Neuronal stem cell (in vitro differentiated cells): Measurements from ENCODE around the gene RNLS.

Source experiments
- DNase-seq: peaks from one replicate; pipeline ENCODE4 v3.0.0-alpha.2; 2013; ENCODE audit warnings: low spot score
- H2AFZ ChIP-seq: one replicate; pipeline ENCODE4 v1.6.1; 2013; ENCODE audit warnings: mild to moderate bottlenecking, low read length, inconsistent platforms
- H2AK5ac ChIP-seq: 2 replicates; pipeline ENCODE4 v1.6.1; 2013; ENCODE audit warnings: low read depth, mild to moderate bottlenecking, inconsistent platforms, low read length, moderate library complexity, mixed read lengths
- H2BK120ac ChIP-seq: 2 replicates; pipeline ENCODE4 v1.6.1; 2013; ENCODE audit warnings: low read depth, mild to moderate bottlenecking, inconsistent platforms, low read length, moderate library complexity, mixed read lengths
- H2BK12ac ChIP-seq: one replicate; pipeline ENCODE4 v1.6.1; 2013; ENCODE audit warnings: low read length, inconsistent platforms
- H2BK15ac ChIP-seq: 2 replicates; pipeline ENCODE4 v1.6.1; 2013; ENCODE audit warnings: mild to moderate bottlenecking, low read length, inconsistent platforms, mixed read lengths
- H2BK5ac ChIP-seq: one replicate; pipeline ENCODE4 v1.6.1; 2013; ENCODE audit warnings: inconsistent platforms, mild to moderate bottlenecking, low read length, moderate library complexity
- H3K14ac ChIP-seq: one replicate; pipeline ENCODE4 v1.6.1; 2013; ENCODE audit warnings: low read length, inconsistent platforms
- H3K18ac ChIP-seq: 2 replicates; pipeline ENCODE4 v1.6.1; 2013; ENCODE audit warnings: low read length, inconsistent platforms
- H3K23ac ChIP-seq: 2 replicates; pipeline ENCODE4 v1.6.1; 2013; ENCODE audit warnings: low read depth, mild to moderate bottlenecking, mixed read lengths, low read length, inconsistent platforms; ENCODE audit not compliant: poor library complexity
- H3K27ac ChIP-seq: replicated peaks from 3 replicates; pipeline ENCODE4 v1.5.1; 2013; ENCODE audit warnings: low read length, inconsistent platforms
- H3K27me3 ChIP-seq, 3 experiments: 2 replicates each; pipeline ENCODE4 v1.6.1; 2013; ENCODE audit warnings: low read length in 3 of 3, mild to moderate bottlenecking in 2 of 3, inconsistent platforms in 1 of 3, low read depth in 1 of 3, mixed read lengths in 1 of 3, moderate library complexity in 1 of 3; ENCODE audit not compliant: control insufficient read depth in 3 of 3, insufficient read depth in 3 of 3
- H3K36me3 ChIP-seq, 2 donors: replicated peaks in 1 of 2; 2 replicates each; pipeline ENCODE4 v1.6.1; 2013; ENCODE audit warnings: low read length in 2 of 2; ENCODE audit not compliant: control insufficient read depth in 2 of 2, insufficient read depth in 2 of 2
- H3K4ac ChIP-seq: 2 replicates; pipeline ENCODE4 v1.6.1; 2013; ENCODE audit warnings: inconsistent platforms, mild to moderate bottlenecking, low read length, moderate library complexity
- H3K4me1 ChIP-seq, 2 donors: 1 replicate in 1 of 2; 2 replicates in 1 of 2; pipeline ENCODE4 v1.6.1; 2013; ENCODE audit warnings: low read length in 2 of 2, low read depth in 1 of 2; ENCODE audit not compliant: control insufficient read depth in 2 of 2, insufficient read depth in 1 of 2
- H3K4me2 ChIP-seq: one replicate; pipeline ENCODE4 v1.6.1; 2013; ENCODE audit warnings: mild to moderate bottlenecking, low read length, inconsistent platforms; ENCODE audit not compliant: insufficient read depth, poor library complexity, severe bottlenecking
- H3K4me3 ChIP-seq, 2 donors: 2 replicates each; pipeline ENCODE4 v1.5.1; 2013; ENCODE audit warnings: low read length in 2 of 2, mild to moderate bottlenecking in 2 of 2, inconsistent platforms in 1 of 2, moderate library complexity in 1 of 2
- H3K79me1 ChIP-seq: one replicate; pipeline ENCODE4 v1.6.1; 2013; ENCODE audit warnings: low read depth, mild to moderate bottlenecking, inconsistent platforms, low read length, moderate library complexity
- H3K9ac ChIP-seq: one replicate; pipeline ENCODE4 v1.6.1; 2013; ENCODE audit warnings: mild to moderate bottlenecking, low read depth, low read length, inconsistent platforms; ENCODE audit not compliant: poor library complexity
- H3K9me3 ChIP-seq, 2 donors: replicated peaks in 1 of 2; 2 replicates each; pipeline versions ENCODE3 to v1.6.1; 2013; ENCODE audit warnings: low read length in 2 of 2, mild to moderate bottlenecking in 2 of 2, inconsistent platforms in 1 of 2, low read depth in 1 of 2, mixed read lengths in 1 of 2, moderate library complexity in 1 of 2; ENCODE audit not compliant: control insufficient read depth in 2 of 2, insufficient read depth in 1 of 2
- H4K8ac ChIP-seq: one replicate; pipeline ENCODE4 v1.6.1; 2013; ENCODE audit warnings: low read depth, mild to moderate bottlenecking, inconsistent platforms, low read length, moderate library complexity
- H4K91ac ChIP-seq: one replicate; pipeline ENCODE4 v1.6.1; 2013; ENCODE audit warnings: low read length, low read depth, mild to moderate bottlenecking, inconsistent platforms; ENCODE audit not compliant: poor library complexity
- WGBS, 2 donors: extraction: QIAGEN DNeasy Blood & Tissue Kit; methylation state at CpG; one replicate each; pipeline ENCODE4 v1.1.7; 2013; ENCODE audit warnings: missing lambda C conversion rate in 2 of 2, mixed read lengths in 1 of 2; ENCODE audit not compliant: insufficient read length in 2 of 2, insufficient replicate concordance in 1 of 2; ENCODE audit errors: extremely low coverage in 2 of 2; 5-methylcytosine and 5-hydroxymethylcytosine counted together

Gene RNLS

DNA sequence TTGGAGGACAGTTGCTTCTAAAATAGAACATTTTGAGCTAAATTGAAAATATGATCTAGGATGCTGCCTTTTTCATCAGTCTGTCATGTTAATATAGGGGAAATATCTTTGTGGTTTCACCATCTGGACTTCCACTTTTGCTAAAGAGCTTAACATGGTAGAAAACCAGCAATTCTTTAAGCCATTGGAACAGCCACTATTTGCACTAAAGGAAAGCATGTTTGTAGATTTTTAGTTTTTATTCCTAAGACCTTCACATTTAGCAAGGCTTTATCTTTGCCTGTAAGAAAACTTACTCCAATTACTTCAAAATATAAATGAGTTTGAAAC lies 291.0 kb downstream of the RNLS start:
- H3K4me1 ChIP-seq, result no peaks in the 10 kb centered on the region
- H4K91ac ChIP-seq, result no peak overlapping the region
- no peaks in the 10 kb centered on the region for H3K9me3 ChIP-seq
- no peak overlapping the region for H3K23ac ChIP-seq
- no peak overlapping the region for H2AK5ac ChIP-seq
- no peak overlapping the region for H3K27ac ChIP-seq
- H3K4me2 ChIP-seq, result no peak overlapping the region
- no peak overlapping the region for H2BK12ac ChIP-seq
- no peaks in the 10 kb centered on the region for H3K79me1 ChIP-seq
- H2BK5ac ChIP-seq, result no peak overlapping the region
- no peaks in the 10 kb centered on the region for H3K27me3 ChIP-seq
- no peak overlapping the region for H3K9ac ChIP-seq
- no peak overlapping the region for H2AFZ ChIP-seq
- no peaks in the 10 kb centered on the region for H3K36me3 ChIP-seq
- H3K4me3 ChIP-seq, result no peak overlapping the region
- no peak overlapping the region for H3K18ac ChIP-seq
- DNase-seq, result no peak
- H4K8ac ChIP-seq, result no peak overlapping the region
- no peak overlapping the region for H2BK15ac ChIP-seq
- H3K14ac ChIP-seq, result no peak overlapping the region
- H3K4ac ChIP-seq, result no peak overlapping the region
- H2BK120ac ChIP-seq, result no peak overlapping the region

DNA sequence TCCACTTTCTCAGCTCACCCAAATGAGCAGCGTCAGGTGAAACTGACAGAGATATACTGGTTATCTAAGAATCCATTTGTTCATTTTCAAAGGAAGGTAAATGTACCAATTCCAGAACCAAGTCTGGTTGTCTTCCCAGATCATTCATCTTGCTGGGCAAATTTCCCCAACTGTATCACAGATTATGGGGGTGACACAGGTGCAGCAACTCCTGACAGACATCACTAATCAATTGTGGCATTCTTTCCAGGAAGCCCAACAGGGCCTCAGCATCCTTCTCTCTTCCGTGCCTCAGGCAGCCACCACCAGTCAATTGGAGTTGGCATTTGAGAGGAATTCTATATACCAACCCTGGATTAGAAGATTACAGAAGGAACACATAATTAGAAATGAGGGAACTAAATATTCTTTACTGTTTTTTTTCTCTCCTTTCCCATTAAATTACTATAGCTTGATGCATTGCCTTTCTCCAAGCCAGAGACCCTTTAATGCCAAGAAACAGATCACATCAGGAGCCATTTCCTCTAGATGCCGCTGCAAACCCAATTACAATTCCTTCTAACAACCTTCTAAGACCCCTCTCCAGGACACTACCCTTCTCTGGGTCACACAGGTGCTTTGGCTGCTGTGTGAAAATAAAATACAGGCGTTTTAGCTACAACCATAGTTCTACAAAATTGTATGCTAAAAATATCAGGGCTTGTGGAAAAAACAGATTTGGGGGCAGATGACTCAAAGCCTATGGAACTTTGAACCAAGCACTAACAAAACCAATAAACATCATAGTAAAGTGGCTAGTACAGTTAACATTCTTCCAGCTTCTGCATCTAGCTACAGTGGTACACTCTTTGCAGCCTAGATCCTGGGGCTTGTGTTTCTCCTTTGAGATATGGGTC lies 291.6 kb downstream of the RNLS start:
- Histone ChIP-seq H2BK5ac (no peak overlapping the region), H3K27me3 (no peaks in the 10 kb centered on the region), H2BK12ac (no peak overlapping the region), H3K27ac (no peak overlapping the region), H3K4me1 (no peaks in the 10 kb centered on the region), H3K9me3 (no peaks in the 10 kb centered on the region), H4K91ac (no peak overlapping the region), H2AK5ac (no peak overlapping the region), H3K79me1 (no peaks in the 10 kb centered on the region), H3K4me2 (no peak overlapping the region), H3K4me3 (no peak overlapping the region), H3K36me3 (no peaks in the 10 kb centered on the region), H3K23ac (no peak overlapping the region), H4K8ac (no peak overlapping the region), H2AFZ (no peak overlapping the region), H3K14ac (no peak overlapping the region), H2BK120ac (no peak overlapping the region), H3K18ac (no peak overlapping the region), H2BK15ac (no peak overlapping the region), H3K4ac (no peak overlapping the region), H3K9ac (no peak overlapping the region)
- no CpG with 5 or more reads among the region's 4 CpGs for WGBS, 2 donors
- no peak for DNase-seq

DNA sequence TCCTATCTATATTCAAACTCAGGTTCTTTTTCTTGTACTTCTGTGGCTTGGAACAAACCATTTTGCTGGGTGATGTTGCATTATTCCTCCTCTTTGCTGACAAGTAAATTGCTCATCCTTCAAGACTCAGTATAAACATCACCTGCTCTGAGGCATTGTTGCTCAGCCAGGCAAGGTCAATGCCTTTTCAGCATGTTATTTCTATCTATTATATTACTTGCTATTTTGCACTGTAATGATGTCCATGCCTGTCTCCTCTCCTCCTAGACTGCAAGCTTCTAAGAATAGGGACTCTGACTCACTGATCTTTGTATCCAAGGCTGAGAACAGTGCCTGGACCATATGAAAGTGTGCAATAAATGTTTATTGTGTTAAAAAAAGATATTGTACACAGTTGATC lies 293.8 kb downstream of the RNLS start:
- Histone ChIP-seq H2AK5ac (no peak overlapping the region), H3K9me3 (no peaks in the 10 kb centered on the region), H3K23ac (no peak overlapping the region), H3K36me3 (no peaks in the 10 kb centered on the region), H3K4me3 (no peak overlapping the region), H2BK120ac (no peak overlapping the region), H4K91ac (no peak overlapping the region), H2BK12ac (no peak overlapping the region), H2BK5ac (no peak overlapping the region), H3K9ac (no peak overlapping the region), H3K14ac (no peak overlapping the region), H3K27ac (no peak overlapping the region), H3K4me1 (no peaks in the 10 kb centered on the region), H4K8ac (no peak overlapping the region), H3K18ac (no peak overlapping the region), H3K4me2 (no peak overlapping the region), H3K4ac (no peak overlapping the region), H2BK15ac (no peak overlapping the region), H3K27me3 (no peaks in the 10 kb centered on the region), H3K79me1 (no peaks in the 10 kb centered on the region), H2AFZ (no peak overlapping the region)
- DNase-seq, result no peak

DNA sequence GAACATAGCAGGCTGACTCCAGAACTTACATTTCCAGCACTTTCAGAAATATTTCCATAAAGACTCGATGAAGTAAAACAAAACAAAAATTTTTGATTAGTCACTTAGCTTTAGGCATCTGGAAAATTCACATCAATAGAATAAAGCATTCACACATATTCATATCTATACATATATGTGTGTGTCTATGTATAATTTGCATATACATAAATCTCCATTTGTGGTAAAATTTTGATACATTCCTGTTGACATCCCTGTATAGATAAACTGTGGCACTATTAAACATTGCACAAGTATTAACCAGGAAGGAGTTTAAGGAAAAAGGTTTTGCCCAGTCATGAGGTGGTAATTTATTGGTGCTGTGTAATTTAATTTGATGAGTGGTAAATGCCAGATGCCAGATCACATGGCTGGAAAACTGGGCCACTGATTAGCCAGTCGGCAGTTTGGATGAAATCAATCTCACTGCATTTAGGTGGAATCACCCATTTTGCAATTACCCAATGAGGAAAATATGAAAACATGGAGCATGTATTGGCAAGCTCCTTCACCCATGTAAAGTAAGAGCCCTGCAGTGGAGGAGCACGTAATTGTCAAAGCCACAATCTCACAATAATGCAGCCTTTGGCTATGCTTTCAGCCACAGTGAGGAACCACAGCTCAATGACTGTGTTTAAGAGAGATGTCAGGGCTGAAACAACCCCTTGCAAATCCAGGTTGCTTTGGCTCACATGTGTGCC lies 294.6 kb downstream of the RNLS start:
- Histone ChIP-seq H3K4me3 (no peak overlapping the region), H3K4ac (no peak overlapping the region), H2BK120ac (no peak overlapping the region), H2AK5ac (no peak overlapping the region), H3K18ac (no peak overlapping the region), H3K27ac (no peak overlapping the region), H3K36me3 (no peaks in the 10 kb centered on the region), H3K79me1 (no peaks in the 10 kb centered on the region), H3K4me1 (no peaks in the 10 kb centered on the region), H4K8ac (no peak overlapping the region), H2AFZ (no peak overlapping the region), H2BK5ac (no peak overlapping the region), H3K14ac (no peak overlapping the region), H3K23ac (no peak overlapping the region), H3K27me3 (no peaks in the 10 kb centered on the region), H3K9ac (no peak overlapping the region), H4K91ac (no peak overlapping the region), H3K4me2 (no peak overlapping the region), H2BK12ac (no peak overlapping the region), H3K9me3 (no peaks in the 10 kb centered on the region), H2BK15ac (no peak overlapping the region)
- no CpG with 5 or more reads among the region's 3 CpGs for WGBS, 2 donors
- no peak for DNase-seq
